ENCODE data around the gene FERD3L. TPM values are rescaled to one million over a fixed set of nuclear protein-coding genes. Genes with fewer than 3 reads are reported as not detected.

Gene FERD3L
- total and polyA plus RNA-seq, 2 of the 13 experiments (the other 11 are each of a cell fraction or from before 2014, with no cell fraction given) = not detected

- no peak overlapping the region for H3K4me2 ChIP-seq (ENCODE audit: low read depth, low read length)
- H3K4me3 ChIP-seq (replicated peaks in 1 of 3; ENCODE audit: insufficient read depth in 1 of 3, low read depth in 2 of 3, low read length in 3 of 3) = no peak overlapping the region
- H3K9ac ChIP-seq (ENCODE audit: insufficient read depth, low read depth, low read length) = no peak overlapping the region
- no peaks in the 10 kb centered on the region for H3K4me1 ChIP-seq (ENCODE audit: insufficient read depth, low read length)
- no peak for TF ChIP-seq GZF1 (CRISPR knock-in tag; IDR thresholded peaks at IDR 0.05)
- TF ChIP-seq SNAPC4 (CRISPR knock-in tag; IDR thresholded peaks at IDR 0.05) = no peak
- no peak for TF ChIP-seq SUZ12 (IDR thresholded peaks at IDR 0.05; ENCODE audit: low read depth, low read length)
- TF ChIP-seq ZNF335 (CRISPR knock-in tag; IDR thresholded peaks at IDR 0.05) = no peak
- no peak for TF ChIP-seq ZBTB46 (CRISPR knock-in tag; IDR thresholded peaks at IDR 0.05; ENCODE audit: borderline replicate concordance)
- no peak for TF ChIP-seq ZMYM2 (CRISPR knock-in tag; IDR thresholded peaks at IDR 0.05)
- no peak for TF ChIP-seq NRL (CRISPR knock-in tag; IDR thresholded peaks at IDR 0.05; ENCODE audit: borderline replicate concordance)
- TF ChIP-seq EP300 (IDR thresholded peaks at IDR 0.05; ENCODE audit: low read depth in 2 of 2, low read length in 2 of 2) = no peak
- TF ChIP-seq EP300 (CRISPR knock-in tag; IDR thresholded peaks at IDR 0.05; ENCODE audit: borderline replicate concordance) = no peak
- H3K36me3 ChIP-seq (replicated peaks in 1 of 2; ENCODE audit: control insufficient read depth in 1 of 2, insufficient read depth in 2 of 2, low read length in 2 of 2) = no peaks in the 10 kb centered on the region
- no peaks in the 10 kb centered on the region for H4K20me1 ChIP-seq (ENCODE audit: insufficient read depth, low read length)
- BruUV-seq (replicated peaks) = no TSS peak
- peaks cover 15% of the 10 kb centered on the region; the same call in 1 of the 2 replicates for H3K9me3 ChIP-seq (ENCODE audit: low read length)
- in situ Hi-C loops (cut with HindIII; ENCODE audit: extremely low pct_ligation_motif_present, low pct_unique_long_range_greater_than_20kb) = no loop called here
- FAIRE-seq = no peak
- H3K79me2 ChIP-seq (ENCODE audit: insufficient read depth, low read length) = no peaks in the 10 kb centered on the region
- WGBS (ENCODE audit: low lambda C conversion rate) = 34% methylated on average over 25 of the region's 30 CpGs
- DNase-seq (ENCODE audit: low spot score) = no peak
- POLR2A ChIA-PET = no interaction called here
- no peak overlapping the region for H3K27ac ChIP-seq (ENCODE audit: extremely low read length, insufficient read depth, low read length)
- no peak overlapping the region for H2AFZ ChIP-seq (ENCODE audit: low read length)
- ATAC-seq = no peak
- CTCF ChIA-PET (ENCODE audit: low intra/inter-chr PET ratio, low total read pairs) = no interaction called here
- intact Hi-C loops (cut with micrococcal nuclease; ENCODE audit: unreplicated experiment) = no loop called here
- 0 out of 5 replicates have a peak, but pooled peaks cover 0 to 3% of the 10 kb centered on the region in 2 experiments for H3K27me3 ChIP-seq (ENCODE audit: control insufficient read depth in 1 of 2, insufficient read depth in 2 of 2, low read length in 2 of 2)
Observed at GRCh38 chr7:19143881-19144574, 1.2 kb downstream of the FERD3L start.

Data from HepG2 (cell line).